Measurements from ENCODE around the gene NDST4. TPM values are rescaled to one million over a fixed set of nuclear protein-coding genes. Genes with fewer than 3 reads are reported as not detected.

The NDST4 gene
- total RNA-seq, 2 donors from 2014 or later, result not detected

DNA sequence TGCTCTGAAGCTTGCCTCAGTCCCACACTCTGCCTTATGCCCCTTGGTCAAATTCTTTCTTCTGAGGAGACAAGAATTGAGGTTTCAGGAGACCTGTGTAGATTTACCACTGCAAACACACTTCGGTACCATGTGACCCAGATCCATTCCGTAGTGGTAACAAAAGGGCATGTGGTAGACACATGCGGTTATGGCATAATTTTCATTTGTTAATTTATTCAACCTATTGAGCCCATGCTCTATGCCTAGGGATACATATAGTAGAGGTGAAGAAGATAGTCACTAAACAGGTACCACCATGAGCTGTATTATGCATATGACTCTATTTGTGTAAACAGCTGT lies 190.9 kb downstream of the NDST4 start:
- no peak for DNase-seq (ENCODE audit: low spot score)
- Histone ChIP-seq H3K27ac (no peak overlapping the region), H3K4me1 (no peaks in the 10 kb centered on the region), H3K4me3 (no peak overlapping the region), H3K36me3 (no peaks in the 10 kb centered on the region), H3K27me3 (no peaks in the 10 kb centered on the region), H3K9me3 (no peaks in the 10 kb centered on the region)
- no peak for TF ChIP-seq CTCF (IDR thresholded peaks at IDR 0.05)

- no peaks in the 10 kb centered on the region for H3K4me1 ChIP-seq
- TF ChIP-seq CTCF (IDR thresholded peaks at IDR 0.05), result no peak
- H3K9me3 ChIP-seq, result no peaks in the 10 kb centered on the region
- H3K27me3 ChIP-seq, result no peaks in the 10 kb centered on the region
- DNase-seq (ENCODE audit: low spot score), result no peak
- no peaks in the 10 kb centered on the region for H3K36me3 ChIP-seq
- H3K4me3 ChIP-seq, result no peak overlapping the region
- H3K27ac ChIP-seq, result no peak overlapping the region
Observed at GRCh38 chr4:114921790-114922591, 191.4 kb downstream of the NDST4 start.

DNA sequence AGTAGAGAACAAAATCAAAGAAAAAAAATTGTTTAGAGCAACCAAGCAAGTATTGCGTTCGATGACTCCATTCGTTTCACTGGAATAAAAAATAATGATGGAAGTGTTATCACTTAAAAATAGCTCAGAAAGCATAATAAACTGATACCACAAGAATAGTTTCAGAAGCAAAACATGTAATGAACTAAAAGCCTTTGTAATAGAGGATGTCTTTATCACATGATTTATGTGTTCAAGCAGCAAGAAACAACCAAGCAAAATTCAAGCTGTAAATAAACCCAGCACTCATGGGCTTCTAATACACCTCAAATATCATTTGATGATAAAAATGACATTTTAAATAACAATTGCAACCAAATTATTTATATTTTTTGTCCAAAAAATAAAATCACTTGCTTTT lies 192.2 kb downstream of the NDST4 start:
- TF ChIP-seq CTCF (IDR thresholded peaks at IDR 0.05), result no peak
- Histone ChIP-seq H3K4me1 (no peaks in the 10 kb centered on the region), H3K36me3 (no peaks in the 10 kb centered on the region), H3K27me3 (no peaks in the 10 kb centered on the region), H3K4me3 (no peak overlapping the region), H3K27ac (no peak overlapping the region), H3K9me3 (no peaks in the 10 kb centered on the region)
- no peak for DNase-seq (ENCODE audit: low spot score)

- no peak for TF ChIP-seq CTCF (IDR thresholded peaks at IDR 0.05)
- Histone ChIP-seq H3K27ac (no peak overlapping the region), H3K4me1 (no peaks in the 10 kb centered on the region), H3K36me3 (no peaks in the 10 kb centered on the region), H3K4me3 (no peak overlapping the region), H3K9me3 (no peaks in the 10 kb centered on the region), H3K27me3 (no peaks in the 10 kb centered on the region)
- no peak for DNase-seq (ENCODE audit: low spot score)
Observed at GRCh38 chr4:114911111-114911510, 202.3 kb downstream of the NDST4 start.

- no peak for TF ChIP-seq CTCF (IDR thresholded peaks at IDR 0.05)
- Histone ChIP-seq H3K4me3 (no peak overlapping the region), H3K27me3 (no peaks in the 10 kb centered on the region), H3K4me1 (no peaks in the 10 kb centered on the region), H3K27ac (no peak overlapping the region), H3K36me3 (no peaks in the 10 kb centered on the region), H3K9me3 (no peaks in the 10 kb centered on the region)
- no peak for DNase-seq (ENCODE audit: low spot score)
Observed at GRCh38 chr4:114907568-114907967, 205.9 kb downstream of the NDST4 start.

- Histone ChIP-seq H3K36me3 (no peaks in the 10 kb centered on the region), H3K27ac (no peak overlapping the region), H3K27me3 (no peaks in the 10 kb centered on the region), H3K9me3 (no peaks in the 10 kb centered on the region), H3K4me1 (no peaks in the 10 kb centered on the region), H3K4me3 (no peak overlapping the region)
- no peak for TF ChIP-seq CTCF (IDR thresholded peaks at IDR 0.05)
- DNase-seq (ENCODE audit: low spot score), result no peak
Observed at GRCh38 chr4:114905017-114905416, 208.4 kb downstream of the NDST4 start.
